ENCODE data around the gene POMGNT2. TPM values are rescaled to one million over a fixed set of nuclear protein-coding genes. Genes with fewer than 3 reads are reported as not detected.

Gene POMGNT2
- total and polyA plus RNA-seq, 7 donors, result 13.2 to 40.3 (median 22.4) TPM

DNA sequence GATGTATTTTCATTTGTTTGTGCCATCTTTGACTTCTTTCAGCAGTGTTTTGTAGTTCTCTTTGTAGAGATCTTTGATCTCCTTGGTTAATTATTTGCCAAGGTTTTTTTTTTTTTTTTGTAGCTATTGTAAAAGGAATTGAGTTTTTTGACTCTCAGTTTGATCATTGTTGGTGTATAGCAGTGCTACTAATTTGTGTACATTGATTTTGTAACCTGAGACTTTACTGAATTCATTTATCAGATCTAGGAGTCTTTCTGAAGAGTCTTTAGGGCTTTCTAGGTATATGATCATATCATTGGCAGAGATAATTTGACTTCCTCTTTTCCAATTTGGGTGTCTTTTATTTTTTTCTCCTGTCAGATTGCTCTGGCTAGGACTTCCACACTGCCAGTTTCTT, 42.2 kb upstream of the POMGNT2 start:
- intact Hi-C loops (cut with DNase I), result no loop called here
- TF ChIP-seq, protein P1, sequence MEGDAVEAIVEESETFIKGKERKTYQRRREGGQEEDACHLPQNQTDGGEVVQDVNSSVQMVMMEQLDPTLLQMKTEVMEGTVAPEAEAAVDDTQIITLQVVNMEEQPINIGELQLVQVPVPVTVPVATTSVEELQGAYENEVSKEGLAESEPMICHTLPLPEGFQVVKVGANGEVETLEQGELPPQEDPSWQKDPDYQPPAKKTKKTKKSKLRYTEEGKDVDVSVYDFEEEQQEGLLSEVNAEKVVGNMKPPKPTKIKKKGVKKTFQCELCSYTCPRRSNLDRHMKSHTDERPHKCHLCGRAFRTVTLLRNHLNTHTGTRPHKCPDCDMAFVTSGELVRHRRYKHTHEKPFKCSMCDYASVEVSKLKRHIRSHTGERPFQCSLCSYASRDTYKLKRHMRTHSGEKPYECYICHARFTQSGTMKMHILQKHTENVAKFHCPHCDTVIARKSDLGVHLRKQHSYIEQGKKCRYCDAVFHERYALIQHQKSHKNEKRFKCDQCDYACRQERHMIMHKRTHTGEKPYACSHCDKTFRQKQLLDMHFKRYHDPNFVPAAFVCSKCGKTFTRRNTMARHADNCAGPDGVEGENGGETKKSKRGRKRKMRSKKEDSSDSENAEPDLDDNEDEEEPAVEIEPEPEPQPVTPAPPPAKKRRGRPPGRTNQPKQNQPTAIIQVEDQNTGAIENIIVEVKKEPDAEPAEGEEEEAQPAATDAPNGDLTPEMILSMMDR (IDR thresholded peaks at IDR 0.05), result no peak
- no peak overlapping the region for H3K27ac ChIP-seq
- ATAC-seq (no peak), DNase-seq (no peak)
- H3K36me3 ChIP-seq (ENCODE audit: insufficient read depth in 1 of 2, low read depth in 1 of 2), result no peaks in the 10 kb centered on the region
- peaks cover 2% of the 10 kb centered on the region for H3K4me1 ChIP-seq
- H3K27me3 ChIP-seq (ENCODE audit: insufficient read depth in 3 of 3, low read length in 2 of 3), result no peaks in the 10 kb centered on the region
- no peaks in the 10 kb centered on the region for H3K9me3 ChIP-seq
- no peak overlapping the region for H3K4me3 ChIP-seq

DNA sequence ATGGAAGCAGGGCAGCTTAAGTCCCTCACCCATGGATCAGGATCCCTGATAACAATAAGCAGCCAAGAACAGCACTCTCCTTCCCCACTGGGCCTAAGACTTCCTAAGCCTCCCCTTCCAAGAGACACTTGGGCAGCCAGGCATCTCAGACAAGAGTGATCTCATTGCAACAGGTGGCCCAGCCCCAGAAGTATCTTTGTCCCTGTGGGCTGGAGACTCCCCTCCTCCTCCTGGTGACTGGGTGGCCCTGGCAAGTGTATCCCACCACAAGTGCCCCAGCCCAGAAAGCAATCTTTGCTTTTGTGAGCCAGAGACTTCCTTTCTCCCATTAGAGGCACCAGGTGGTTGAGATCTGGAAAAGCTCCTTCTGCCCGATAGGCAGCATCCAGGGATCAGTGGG, 40.7 kb upstream of the POMGNT2 start:
- no peak overlapping the region for H3K4me3 ChIP-seq
- H3K4me1 ChIP-seq, result no peaks in the 10 kb centered on the region
- no peaks in the 10 kb centered on the region for H3K9me3 ChIP-seq
- H3K27ac ChIP-seq, result no peak overlapping the region
- TF ChIP-seq, protein P1 (IDR thresholded peaks at IDR 0.05), result no peak
- intact Hi-C loops (cut with DNase I), result no loop called here
- 54 to 88% (median 57%) methylated on average over 1 of the region's 1 CpG for WGBS, 3 donors
- no peak for DNase-seq
- no peak for ATAC-seq
- H3K36me3 ChIP-seq (ENCODE audit: insufficient read depth in 1 of 2, low read depth in 1 of 2), result no peaks in the 10 kb centered on the region
- no peaks in the 10 kb centered on the region for H3K27me3 ChIP-seq (ENCODE audit: insufficient read depth in 3 of 3, low read length in 2 of 3)

DNA sequence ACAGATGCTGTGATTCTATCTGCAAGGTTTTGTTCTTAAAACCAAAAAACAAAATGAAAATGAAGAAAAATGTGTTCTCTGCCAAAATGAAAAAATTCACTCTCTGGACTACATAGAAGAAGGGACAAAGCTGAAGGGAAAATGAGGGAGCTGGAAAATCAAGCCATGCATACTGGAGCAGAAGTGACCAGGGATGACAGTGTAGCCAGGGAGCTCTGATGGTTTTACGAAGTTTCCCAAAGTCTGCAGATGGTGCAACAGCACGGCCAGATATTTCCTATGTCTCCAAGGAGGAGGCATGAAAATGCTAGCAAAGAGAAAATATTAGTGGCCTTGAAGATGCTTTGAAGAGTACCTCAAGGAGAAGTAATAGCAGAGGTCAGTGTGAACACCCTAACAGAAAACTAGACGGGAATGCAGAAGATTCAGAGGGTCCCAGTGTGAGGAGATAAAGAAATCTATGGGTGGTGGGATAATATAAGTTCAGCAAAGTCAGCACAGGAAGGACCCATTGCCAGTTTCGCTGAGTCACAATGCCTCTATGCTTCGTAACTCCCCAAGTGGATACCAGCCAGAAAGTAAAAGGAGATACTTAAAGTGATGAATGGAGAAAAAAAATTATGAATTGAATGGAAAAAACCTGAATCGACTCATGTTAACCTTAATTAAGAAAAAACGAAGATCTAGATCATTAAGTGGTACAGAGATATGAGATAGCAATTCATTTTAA, 39.0 kb upstream of the POMGNT2 start:
- ATAC-seq (peak in 1 of 4 donors; percentile 49), DNase-seq (peak in 1 of 2 donors; percentile 19)
- intact Hi-C loops (cut with DNase I), result no loop called here
- H3K27me3 ChIP-seq (ENCODE audit: insufficient read depth in 3 of 3, low read length in 2 of 3), result no peaks in the 10 kb centered on the region
- 61 to 72% (median 68%) methylated on average over 7 of the region's 7 CpGs for WGBS, 3 donors
- H3K4me3 ChIP-seq, result no peak overlapping the region
- TF ChIP-seq, protein P1 (IDR thresholded peaks at IDR 0.05), result no peak
- H3K36me3 ChIP-seq (ENCODE audit: insufficient read depth in 1 of 2, low read depth in 1 of 2), result no peaks in the 10 kb centered on the region
- H3K4me1 ChIP-seq, result no peaks in the 10 kb centered on the region
- no peak overlapping the region for H3K27ac ChIP-seq
- no peaks in the 10 kb centered on the region for H3K9me3 ChIP-seq

DNA sequence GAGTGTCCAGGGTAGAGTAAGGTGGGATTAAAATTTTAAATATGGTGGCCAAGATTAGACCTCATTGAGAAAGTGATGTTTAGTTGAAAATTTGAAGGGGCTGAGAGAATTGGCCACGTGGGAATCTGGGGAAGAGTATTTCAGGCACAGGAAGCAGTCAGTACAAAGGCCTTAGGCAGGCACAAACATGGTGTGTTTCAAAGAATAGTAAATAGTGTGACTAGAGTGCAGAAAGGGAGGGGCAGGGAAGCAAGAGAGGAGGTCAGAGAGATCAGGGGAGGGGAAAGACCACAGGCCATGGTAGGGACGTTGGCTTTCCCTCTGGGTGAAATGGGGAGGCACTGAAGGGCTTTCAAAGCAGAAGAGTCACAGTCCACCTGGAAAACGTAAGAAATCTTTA, 36.6 kb upstream of the POMGNT2 start:
- WGBS, 3 donors, result 28 to 39% (median 37%) methylated on average over 3 of the region's 3 CpGs
- no peak for ATAC-seq
- Histone ChIP-seq H3K9me3 (no peaks in the 10 kb centered on the region), H3K27me3 (ENCODE audit: insufficient read depth in 3 of 3, low read length in 2 of 3) (no peaks in the 10 kb centered on the region), H3K4me3 (no peak overlapping the region), H3K36me3 (ENCODE audit: insufficient read depth in 1 of 2, low read depth in 1 of 2) (no peaks in the 10 kb centered on the region), H3K27ac (no peak overlapping the region), H3K4me1 (no peaks in the 10 kb centered on the region)
- intact Hi-C loops (cut with DNase I), result no loop called here
- DNase-seq, result no peak
- TF ChIP-seq, protein P1 (IDR thresholded peaks at IDR 0.05), result no peak
